GM18511 (cell line): ENCODE data around the gene HIVEP3.

Source experiments
- ATAC-seq: cut with Tn5 transposase; IDR thresholded peaks from one replicate; pipeline ENCODE4 v1.9.1; 2021; ENCODE audit warnings: mild to moderate bottlenecking, moderate library complexity; ENCODE audit not compliant: unreplicated experiment

Gene HIVEP3

DNA sequence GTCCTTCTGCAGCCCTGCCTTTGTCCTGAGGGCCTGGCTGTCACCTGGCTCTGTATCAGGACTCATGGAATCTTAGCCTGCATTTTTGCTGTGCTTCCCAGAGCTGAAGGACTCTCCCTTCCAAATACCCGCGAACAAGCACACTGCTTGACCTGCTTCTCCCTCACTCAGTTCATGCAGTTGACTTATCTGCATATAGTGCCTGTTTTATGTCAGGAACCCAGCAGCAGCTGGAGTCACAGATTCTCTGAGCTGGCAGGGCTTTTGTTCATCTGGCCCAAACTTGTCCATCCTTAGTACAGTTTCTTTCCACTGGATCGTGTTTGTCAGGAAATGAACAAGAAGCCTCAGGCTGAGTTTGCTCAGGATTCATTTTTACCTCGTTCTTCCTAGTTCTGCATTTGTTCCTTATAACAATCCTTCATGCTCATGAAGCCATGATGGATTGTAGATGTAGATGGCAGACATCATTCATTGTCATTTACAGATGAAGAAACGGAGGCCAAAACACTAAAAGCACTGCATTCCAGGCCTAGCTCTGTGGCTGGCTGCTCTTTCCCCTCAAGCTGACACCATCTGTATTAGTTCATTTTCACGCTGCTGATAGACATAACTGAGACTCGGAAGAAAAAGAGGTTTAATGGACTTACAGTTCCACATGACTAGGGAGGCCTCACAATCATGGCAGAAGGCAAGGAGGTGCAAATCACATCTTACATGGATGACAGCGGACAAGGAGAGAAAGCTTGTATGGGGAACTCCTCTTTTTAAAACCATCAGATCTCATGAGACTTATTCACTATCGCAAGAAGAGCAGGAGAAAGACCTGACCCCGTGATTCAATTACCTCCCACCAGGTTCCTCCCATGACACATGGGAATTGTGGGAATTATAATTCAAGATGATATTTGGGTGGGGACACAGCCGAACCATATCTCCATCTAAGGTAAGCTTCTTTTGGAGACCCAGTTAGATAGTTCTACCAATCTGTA, 150.9 kb downstream of the HIVEP3 start:
- ATAC-seq: no peak

DNA sequence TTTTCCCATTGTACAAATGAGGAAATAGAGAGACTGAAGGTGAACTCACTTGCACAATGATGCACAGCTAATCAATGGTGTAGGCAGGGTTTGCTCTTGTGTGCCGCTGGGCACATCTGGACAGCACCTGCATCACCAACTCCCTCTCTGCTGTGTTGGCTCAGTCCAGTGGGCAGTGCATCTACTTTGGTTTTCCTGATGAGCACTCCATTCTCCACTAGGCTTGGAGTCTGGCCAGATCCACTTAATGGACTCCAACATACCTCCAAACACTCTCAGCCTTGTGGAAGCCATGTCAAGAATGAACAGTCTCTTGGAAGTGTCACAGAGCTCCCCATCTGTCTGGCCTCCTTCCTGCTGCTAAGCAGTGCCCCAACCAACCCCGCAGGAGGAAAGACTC, 152.2 kb downstream of the HIVEP3 start:
- ATAC-seq: no peak

DNA sequence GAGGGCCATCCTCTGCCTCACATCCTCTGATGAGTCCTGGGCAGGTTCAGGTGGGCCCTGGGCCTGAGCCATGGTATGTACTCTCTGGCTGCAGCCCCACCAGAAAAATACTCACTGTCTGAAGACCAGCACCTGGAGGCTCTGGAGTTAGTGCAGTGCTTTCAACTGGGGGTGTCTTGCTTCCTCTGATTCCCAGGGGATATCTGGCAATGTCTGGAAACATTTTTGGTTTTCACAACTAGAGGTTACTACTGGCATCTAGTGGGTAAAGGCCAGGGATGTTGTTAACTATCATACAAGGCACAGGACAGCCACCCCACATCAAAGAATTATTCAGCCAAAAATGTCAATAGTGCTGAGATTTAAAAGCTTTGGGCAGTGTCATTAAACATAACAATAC, 152.7 kb downstream of the HIVEP3 start:
- no peak for ATAC-seq

DNA sequence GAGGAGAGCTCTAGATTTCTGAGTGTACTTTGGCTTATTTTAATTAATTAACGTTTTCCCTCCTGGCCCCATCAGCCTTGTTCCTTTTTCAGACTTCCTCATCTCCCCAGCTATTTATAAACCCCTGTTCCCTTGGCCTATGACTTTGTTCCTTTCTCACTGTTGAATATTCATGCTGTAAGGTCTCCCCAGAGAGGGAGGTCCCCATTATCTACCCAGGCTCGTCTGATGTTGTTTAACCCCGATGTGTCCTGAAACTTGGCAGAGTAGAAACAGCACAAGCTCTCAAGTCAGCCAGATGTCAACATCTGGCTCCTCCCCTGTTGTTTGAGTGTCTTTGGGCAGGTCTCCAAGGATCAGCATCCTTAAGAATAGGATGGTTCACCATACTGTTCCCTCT, 153.6 kb downstream of the HIVEP3 start:
- ATAC-seq: no peak

DNA sequence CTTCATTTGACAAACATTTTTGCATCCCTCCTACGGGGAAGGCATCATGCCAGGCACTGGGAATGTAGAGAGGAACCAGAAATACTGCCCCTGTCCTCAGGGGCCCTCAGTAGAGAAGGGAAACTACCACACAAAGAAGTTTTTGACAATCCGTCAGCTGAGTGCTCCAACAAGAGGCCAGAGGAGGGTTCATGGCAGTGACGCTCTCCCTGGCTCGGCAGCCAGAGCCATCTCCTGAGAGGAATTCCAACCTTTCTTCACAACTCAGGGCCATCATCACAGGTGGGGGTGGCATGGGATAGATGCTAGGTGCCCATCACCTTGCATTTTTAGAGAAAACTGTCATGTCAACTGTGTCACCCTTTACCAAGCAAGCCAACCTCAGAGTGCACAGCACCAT, 154.1 kb downstream of the HIVEP3 start:
- ATAC-seq: no peak

DNA sequence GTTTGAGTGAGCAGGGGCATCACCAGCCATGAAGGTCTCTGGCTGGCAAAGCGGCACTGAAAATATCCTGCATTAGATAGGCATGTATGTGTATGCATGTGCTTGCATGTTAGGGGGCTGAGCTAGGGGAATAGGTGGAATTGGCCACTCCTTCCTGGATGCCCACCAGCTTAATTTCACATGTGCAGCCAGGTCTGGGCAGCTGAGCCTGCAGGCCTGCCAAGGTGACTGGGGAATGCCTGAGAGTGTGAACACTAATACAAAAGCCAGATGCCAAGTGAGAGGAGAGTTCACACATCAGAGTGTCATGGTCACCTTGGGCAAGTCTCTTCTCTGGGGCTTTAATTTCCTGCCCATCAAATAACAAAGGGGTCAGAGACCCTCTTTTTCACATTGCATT, 155.9 kb downstream of the HIVEP3 start:
- no peak for ATAC-seq

DNA sequence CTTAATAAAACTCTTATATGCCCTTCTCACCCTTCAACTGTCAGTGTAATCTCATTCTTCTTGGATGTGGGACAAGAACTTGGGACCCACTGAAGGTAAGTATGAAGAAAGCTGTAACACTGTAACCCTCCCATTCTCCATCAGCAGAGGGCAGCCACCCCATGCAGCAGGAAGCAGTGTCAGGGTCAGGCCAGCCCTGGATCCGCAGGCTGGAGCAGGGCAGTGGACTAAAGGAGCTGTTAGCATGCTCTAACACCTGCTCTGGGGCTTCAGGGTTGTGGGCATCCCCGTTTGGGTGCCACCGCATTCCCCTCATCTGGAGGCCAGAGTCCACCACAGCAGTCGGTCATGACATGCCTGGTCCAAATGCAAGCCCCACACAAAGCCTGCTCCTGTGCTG, 156.5 kb downstream of the HIVEP3 start:
- ATAC-seq: no peak

DNA sequence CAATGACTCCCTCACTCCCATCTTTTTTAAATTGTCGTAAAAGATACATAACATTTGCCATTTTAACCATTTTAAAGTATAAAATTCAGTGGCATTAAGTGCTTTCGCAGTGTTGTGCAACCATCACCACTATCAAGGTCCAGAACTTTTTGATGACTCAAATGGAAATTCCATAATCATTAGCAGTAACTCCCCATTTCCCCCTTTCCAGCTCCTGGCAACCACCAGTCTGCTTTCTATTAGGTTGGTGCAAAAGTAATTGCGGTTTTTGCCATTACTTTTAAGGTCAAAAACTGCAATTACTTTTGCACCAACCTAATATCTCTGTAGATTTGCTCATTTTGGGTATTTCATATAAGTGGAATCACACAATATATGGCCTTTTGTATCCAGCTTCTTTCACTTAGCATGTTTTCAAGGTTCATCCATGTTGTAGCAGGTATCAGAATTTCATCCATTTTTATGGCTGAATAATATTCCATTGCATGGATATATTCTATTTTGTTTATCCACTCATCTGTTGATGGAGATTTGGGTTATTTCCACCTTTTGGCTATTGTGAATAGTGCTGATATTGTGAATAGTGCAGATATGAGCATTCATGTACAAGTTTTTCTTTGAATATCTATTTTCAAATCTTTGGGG, 159.7 kb downstream of the HIVEP3 start:
- no peak for ATAC-seq

DNA sequence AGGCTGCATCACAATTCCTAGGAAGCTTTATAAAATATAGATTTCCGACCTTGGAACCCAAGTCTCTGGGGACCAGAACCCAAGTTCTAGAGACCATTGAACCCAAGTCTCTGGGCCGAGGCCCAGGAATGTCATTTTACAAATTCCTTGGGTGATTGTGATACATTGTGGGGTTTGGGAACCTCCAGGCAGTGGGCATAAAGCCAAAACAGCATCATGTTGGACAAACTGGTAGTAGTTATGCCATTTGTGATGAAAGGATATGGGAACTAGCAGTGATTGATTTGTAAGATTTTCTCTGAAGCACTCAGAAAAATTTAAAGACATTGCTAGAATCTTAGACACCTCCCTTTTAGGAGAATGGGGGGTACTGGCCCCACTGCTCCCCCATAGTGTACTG, 160.2 kb downstream of the HIVEP3 start:
- no peak for ATAC-seq

DNA sequence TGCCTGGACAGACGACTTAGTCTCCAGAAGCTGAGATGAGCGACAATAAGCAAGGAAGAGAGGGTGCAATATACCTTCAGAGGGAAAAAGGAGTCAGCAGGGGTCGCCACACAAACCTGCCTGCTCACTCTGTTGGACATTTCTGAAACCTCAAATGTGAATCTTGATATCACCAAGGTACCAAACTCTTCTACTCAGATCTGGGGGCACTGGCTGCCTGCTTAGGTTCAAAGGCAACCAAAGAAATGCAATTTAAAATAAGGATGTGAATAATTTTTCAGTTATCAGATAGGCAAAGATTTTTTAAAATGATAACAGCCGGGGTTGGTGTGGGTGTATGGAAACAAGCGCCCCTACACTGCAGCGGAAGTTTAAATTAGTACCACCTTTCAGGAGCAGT, 164.2 kb downstream of the HIVEP3 start:
- ATAC-seq: no peak

DNA sequence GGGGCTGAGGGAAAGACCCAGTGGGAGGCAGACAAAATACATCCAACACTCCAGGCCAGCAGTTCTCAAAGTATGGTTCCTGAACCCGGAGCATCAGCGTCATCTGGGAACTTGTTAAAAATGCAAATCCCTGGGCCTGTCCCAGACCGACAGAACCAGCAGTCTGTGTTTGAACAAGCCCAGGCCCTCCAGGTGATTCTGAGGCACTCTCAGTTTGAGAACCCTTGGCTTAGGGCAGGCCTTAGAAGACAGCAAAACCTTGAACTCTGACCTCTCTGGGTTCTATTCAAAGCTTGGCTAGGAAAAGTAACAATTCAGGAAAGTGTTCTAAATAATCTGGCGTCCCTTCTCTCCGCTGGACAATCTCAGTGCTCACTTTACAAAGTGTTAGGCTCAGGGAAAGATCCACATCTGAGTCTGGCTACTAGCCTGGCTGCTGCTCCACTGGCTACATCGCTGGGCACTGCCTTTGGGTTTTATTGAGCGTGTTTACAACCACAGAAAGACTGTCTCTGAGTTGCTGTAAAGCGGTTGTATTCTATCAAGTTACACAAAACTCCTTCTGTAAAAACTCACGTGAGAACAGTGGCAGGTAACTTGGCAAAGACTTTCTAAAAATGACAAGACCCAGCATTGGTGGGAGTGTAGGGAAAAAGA, 166.1 kb downstream of the HIVEP3 start:
- ATAC-seq: no peak

DNA sequence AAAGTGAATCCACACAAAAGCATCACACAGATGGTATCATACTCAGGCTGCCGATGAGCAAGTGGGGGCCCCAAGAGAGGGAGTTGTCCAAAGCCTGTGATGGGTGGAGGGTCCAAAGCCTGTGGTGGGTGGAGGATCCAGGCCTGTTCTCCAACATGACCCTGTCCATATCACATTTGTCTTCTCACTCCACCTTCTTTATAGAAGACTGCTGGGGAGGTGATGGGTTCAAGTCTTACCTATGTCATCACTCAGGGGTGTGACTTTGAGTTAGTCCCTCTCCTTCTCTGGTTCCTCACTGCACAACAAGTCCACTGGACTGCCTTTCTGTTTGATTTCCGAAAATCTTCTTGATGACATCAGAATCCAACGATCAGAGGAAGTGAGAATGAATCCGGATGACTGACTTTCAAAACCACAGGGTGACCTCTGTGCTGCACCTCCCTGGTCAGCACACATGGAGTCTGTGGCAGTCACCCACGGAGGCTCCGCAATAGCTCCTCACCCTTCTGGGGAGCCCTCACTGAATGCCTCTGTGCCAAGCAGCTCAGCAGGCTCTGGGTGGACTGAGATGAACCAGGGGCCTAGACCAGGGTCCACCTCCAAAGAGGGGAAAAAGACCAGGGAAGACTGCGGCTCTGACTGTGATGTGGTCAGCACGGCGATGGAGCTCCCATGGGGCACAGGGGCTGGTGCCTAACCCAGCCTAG, 166.8 kb downstream of the HIVEP3 start:
- ATAC-seq: peak; percentile 53

DNA sequence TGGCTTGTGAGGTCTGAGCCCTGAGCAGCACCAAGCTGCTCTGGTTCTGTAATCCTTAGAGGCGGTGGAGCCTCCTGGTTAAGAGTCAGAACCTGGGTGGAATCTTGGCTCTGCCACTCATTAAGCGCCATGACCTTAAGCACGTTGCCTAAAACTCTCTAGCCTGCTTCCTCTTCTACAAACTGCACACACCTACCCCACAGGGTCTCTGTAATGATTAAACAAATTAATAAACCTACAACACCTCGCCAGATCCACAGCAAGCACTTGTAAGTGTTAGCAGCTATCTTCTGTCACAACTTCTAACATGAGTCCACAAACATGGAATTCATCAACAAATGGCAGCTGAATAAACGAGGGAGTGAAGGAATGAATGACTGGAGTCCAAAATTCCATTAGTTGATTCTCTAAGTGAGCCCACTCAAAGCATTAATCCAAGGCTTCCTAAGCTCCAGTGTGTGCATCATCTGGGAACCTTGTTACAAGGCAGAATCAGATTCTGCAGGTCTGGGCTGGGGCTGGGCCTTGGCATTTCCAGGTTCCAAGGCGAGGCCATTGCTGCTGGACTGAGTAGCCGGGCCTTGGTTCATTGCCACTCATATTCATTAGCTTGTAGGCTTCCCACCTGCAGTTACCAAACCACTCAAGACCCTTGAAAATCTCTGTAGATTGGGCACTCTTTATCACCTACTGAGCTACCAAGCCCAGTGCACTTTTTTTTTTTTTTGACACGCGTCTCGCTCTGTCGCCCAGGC, 168.6 kb downstream of the HIVEP3 start:
- ATAC-seq: no peak

DNA sequence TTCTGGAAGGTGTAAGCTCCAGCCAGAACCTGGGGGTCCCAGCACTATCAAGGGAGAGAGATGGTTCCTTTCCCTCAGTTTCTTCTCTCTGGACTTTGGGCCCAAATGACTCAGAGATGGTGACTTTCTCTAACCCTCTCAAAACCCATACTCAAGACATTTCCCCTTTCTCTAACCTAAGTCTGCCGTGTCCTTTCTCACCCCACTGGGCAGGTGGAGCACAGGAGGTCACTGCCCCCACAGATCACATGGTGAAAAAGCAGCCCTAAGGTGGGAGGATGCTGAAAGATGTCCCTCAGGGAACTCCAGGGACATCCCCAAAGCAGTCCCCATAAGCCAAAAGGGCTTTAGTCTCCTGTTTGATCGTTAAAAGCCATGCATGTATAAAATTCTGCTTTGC, 173.7 kb downstream of the HIVEP3 start:
- ATAC-seq: peak; percentile 40

DNA sequence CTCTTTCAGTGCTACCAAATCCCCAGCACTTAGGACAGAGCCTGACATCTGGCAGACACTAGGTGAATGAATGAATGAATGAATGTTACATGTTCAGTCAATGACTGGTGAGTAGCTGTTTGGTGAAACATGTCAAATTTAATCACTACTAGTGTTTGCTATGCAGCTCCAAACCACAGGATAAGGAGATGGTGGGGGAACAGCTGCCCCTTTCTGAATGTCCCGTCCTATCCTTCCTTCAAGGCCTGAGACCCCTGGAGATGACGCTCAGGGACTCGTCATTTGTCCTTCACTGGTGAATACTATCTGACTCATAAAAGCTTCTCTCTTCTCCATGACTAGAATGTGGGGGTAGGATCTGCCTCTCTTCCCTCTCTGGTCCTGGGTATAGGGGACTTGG, 175.4 kb downstream of the HIVEP3 start:
- no peak for ATAC-seq

DNA sequence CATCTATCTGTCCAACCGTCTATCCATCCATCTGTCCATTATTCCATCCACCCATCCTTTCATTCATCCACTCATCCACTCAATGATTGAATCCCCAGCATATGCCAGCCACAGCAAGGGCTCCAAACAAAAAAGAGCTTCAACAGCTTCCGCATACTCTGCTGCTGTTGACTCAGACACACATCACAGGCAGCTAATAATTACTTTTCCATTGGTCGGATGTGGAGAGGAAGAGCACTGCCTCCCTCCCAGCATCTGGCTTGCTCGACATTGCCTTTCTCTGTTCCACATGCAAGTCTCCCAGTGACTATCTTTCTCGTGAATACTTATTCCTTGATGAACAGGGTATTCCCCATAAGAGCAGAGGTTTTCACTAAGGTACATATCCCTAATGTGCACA, 176.5 kb downstream of the HIVEP3 start:
- ATAC-seq: no peak

DNA sequence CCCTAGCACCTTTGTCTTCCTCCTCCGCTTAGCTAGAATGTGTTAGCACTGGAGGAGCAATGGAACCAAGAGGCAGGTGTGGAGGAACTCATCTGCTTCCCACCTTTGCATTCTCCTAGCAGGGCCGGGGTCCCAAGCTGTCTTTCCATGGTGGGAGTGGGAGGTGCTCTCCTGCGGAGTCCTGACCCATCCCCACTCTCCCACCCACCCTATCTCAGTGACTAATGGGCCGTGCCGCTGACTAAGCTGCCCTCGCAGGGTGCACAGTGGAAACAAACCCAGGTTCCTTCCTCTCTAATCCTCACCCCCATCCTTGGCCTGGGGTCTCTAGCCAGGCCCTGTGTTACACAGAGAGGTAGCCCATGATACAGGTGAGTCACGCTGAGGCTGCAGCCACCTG, 177.5 kb downstream of the HIVEP3 start:
- ATAC-seq: no peak

DNA sequence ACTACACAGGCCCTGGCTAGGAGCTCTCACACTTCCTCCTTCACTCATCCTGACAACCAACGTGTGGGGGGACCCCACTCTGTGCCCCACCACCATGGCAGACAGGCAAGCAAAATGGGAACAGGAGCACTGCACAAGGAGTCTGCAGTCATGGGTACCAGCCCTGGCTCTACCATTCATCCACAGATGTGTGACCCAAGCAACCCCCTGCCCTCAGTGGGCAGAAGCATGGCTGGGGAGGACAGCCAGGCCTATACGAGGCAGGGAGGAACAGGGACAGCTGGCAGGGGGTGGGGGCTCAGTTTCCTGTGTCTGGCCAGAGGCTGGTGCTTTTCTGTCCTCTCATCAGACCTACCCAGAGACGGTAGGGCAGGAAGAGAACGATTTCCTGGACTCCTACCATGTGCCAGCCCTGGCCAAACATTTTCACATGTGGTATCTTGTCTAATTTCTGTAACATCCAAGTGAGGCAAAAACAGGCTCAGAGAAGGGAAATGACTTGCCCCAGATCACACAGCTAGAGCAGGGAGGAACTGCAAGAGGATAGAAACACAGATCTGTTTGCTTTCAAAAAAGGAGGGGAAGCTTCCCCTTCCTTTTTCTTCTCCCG, 178.0 kb downstream of the HIVEP3 start:
- ATAC-seq: no peak

DNA sequence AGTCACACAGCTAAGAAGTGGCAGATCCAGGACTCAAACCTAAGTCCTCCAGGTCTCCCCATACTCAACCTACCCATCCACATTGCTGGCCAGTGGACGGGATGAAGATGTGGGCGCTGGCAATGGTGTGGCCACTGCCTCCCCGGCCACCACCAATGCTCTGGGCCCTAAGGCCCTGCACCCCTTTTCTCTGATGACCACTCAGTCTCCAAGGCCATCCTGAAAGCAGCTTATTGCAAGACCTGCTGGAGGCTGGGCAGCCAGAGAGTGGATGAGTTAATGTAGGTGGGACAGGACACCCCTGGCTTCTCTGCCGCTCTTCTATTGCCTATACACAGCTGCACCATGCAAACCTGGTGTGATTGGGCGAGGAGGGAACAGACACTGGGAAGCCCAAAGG, 178.7 kb downstream of the HIVEP3 start:
- no peak for ATAC-seq
